ENCODE measurements around the gene PJVK.

The PJVK gene

GRCh38 chr2:178496049-178496448 is 44.9 kb downstream of the PJVK start:
- H3K4me3 ChIP-seq (ENCODE audit: low read length), result no peak overlapping the region
- TF ChIP-seq CTCF (IDR thresholded peaks at IDR 0.05; ENCODE audit: insufficient read depth, low read depth, low read length, missing control alignments), result no peak
- no peak for DNase-seq (ENCODE audit: low read depth)

- TF ChIP-seq CTCF (IDR thresholded peaks at IDR 0.05; ENCODE audit: insufficient read depth, low read depth, low read length, missing control alignments), result no peak
- no peak overlapping the region for H3K4me3 ChIP-seq (ENCODE audit: low read length)
- DNase-seq (ENCODE audit: low read depth), result no peak
Measured at GRCh38 chr2:178498137-178498536, 47.0 kb downstream of the PJVK start.

GRCh38 chr2:178499640-178500039 is 48.5 kb downstream of the PJVK start:
- no peak for DNase-seq (ENCODE audit: low read depth)
- H3K4me3 ChIP-seq (ENCODE audit: low read length), result no peak overlapping the region
- no peak for TF ChIP-seq CTCF (IDR thresholded peaks at IDR 0.05; ENCODE audit: insufficient read depth, low read depth, low read length, missing control alignments)

GRCh38 chr2:178502751-178503150 is 51.6 kb downstream of the PJVK start:
- H3K4me3 ChIP-seq (ENCODE audit: low read length), result no peak overlapping the region
- no peak for TF ChIP-seq CTCF (IDR thresholded peaks at IDR 0.05; ENCODE audit: insufficient read depth, low read depth, low read length, missing control alignments)
- no peak for DNase-seq (ENCODE audit: low read depth)

- no peak for DNase-seq (ENCODE audit: low read depth)
- no peak for TF ChIP-seq CTCF (IDR thresholded peaks at IDR 0.05; ENCODE audit: insufficient read depth, low read depth, low read length, missing control alignments)
- H3K4me3 ChIP-seq (ENCODE audit: low read length), result no peak overlapping the region
Measured at GRCh38 chr2:178506101-178506500, 54.9 kb downstream of the PJVK start.

GRCh38 chr2:178506524-178506923 is 55.3 kb downstream of the PJVK start:
- no peak for DNase-seq (ENCODE audit: low read depth)
- TF ChIP-seq CTCF (IDR thresholded peaks at IDR 0.05; ENCODE audit: insufficient read depth, low read depth, low read length, missing control alignments), result no peak
- H3K4me3 ChIP-seq (ENCODE audit: low read length), result no peak overlapping the region

- no peak for TF ChIP-seq CTCF (IDR thresholded peaks at IDR 0.05; ENCODE audit: insufficient read depth, low read depth, low read length, missing control alignments)
- no peak for DNase-seq (ENCODE audit: low read depth)
Measured at GRCh38 chr2:178506949-178507348, 55.8 kb downstream of the PJVK start.

More at GRCh38 chr2:178506949-178507348, 55.8 kb downstream of the PJVK start:
- H3K4me3 ChIP-seq (ENCODE audit: low read length), result no peak overlapping the region
